A673 (cell line): ENCODE measurements around the gene CYP3A7. TPM values are rescaled to one million over a fixed set of nuclear protein-coding genes. Genes with fewer than 3 reads are reported as not detected.
A peak's percentile ranks its signal among the peaks of the same experiment; 100 is the strongest.
"Not testable (repeated sequence)": the region's sequence is repeated elsewhere in the genome, so short reads cannot be mapped to it uniquely, and the experiment has no call there.

Experiments
- BruUV-seq: library from RNA; stranded (reverse); fragments of 400-500 nt; replicated peaks from 2 replicates; lab custom pipeline; 2021; lab: Mats Ljungman, UMichigan
- CTCF ChIA-PET: fragments of 300-600 bp; sonication (Branson Sonifier 250); formaldehyde crosslinking; loops from one replicate; lab custom pipeline; 2022; ENCODE audit warnings: antibody characterized with exemption; lab: Charles Lee
- POLR2A ChIA-PET: fragments of 300-600 bp; sonication (Branson Sonifier 250); formaldehyde crosslinking; loops from one replicate; lab custom pipeline; 2022; ENCODE audit warnings: antibody characterized with exemption; ENCODE audit not compliant: low non-redundant PET; lab: Charles Lee
- DNase-seq: peaks from one replicate; pipeline ENCODE4 v3.0.0-alpha.2; 2015; ENCODE audit warnings: low spot score
- H3K27ac ChIP-seq: fragments of 200-600 bp; sonication (generic); 2 replicates; pipeline ENCODE4 v1.5.1; 2016; ENCODE audit warnings: mixed run types, low read depth, mild to moderate bottlenecking, mixed read lengths, antibody characterized with exemption, low read length; ENCODE audit not compliant: poor library complexity, severe bottlenecking
- H3K27me3 ChIP-seq: fragments of 200-600 bp; sonication (generic); replicated peaks from 2 replicates; pipeline ENCODE4 v1.6.1; 2017; ENCODE audit warnings: mixed run types, low read depth, mild to moderate bottlenecking, mixed read lengths, antibody characterized with exemption, low read length; ENCODE audit not compliant: insufficient read depth, poor library complexity
- H3K36me3 ChIP-seq: fragments of 200-600 bp; sonication (generic); 2 replicates; pipeline ENCODE4 v1.6.1; 2016; ENCODE audit warnings: mixed run types, mild to moderate bottlenecking, mixed read lengths, antibody characterized with exemption, low read length; ENCODE audit not compliant: insufficient read depth, poor library complexity, severe bottlenecking
- H3K4me1 ChIP-seq: fragments of 200-600 bp; sonication (generic); 2 replicates; pipeline ENCODE4 v1.6.1; 2017; ENCODE audit warnings: mixed run types, mild to moderate bottlenecking, mixed read lengths, antibody characterized with exemption, low read length; ENCODE audit not compliant: insufficient read depth, poor library complexity, severe bottlenecking
- H3K4me3 ChIP-seq: fragments of 200-600 bp; sonication (generic); 2 replicates; pipeline ENCODE4 v1.5.1; 2016; ENCODE audit warnings: low read depth, mixed run types, mild to moderate bottlenecking, mixed read lengths, low read length; ENCODE audit not compliant: poor library complexity, severe bottlenecking
- H3K9me3 ChIP-seq: fragments of 200-600 bp; sonication (generic); 2 replicates; pipeline ENCODE4 v1.6.1; 2016; ENCODE audit warnings: mixed run types, low read depth, mild to moderate bottlenecking, mixed read lengths, antibody characterized with exemption, low read length; ENCODE audit not compliant: poor library complexity, severe bottlenecking
- EZH2 ChIP-seq: fragments of 200-600 bp; sonication (generic); IDR thresholded peaks from 2 replicates; pipeline ENCODE4 v1.6.1; 2017; ENCODE audit warnings: borderline replicate concordance, low read depth, mild to moderate bottlenecking, mixed read lengths, antibody characterized with exemption, low read length; ENCODE audit not compliant: poor library complexity, severe bottlenecking
- intact Hi-C: fragments of 100-400 bp; cut with micrococcal nuclease; formaldehyde crosslinking; loops from one replicate; pipeline ENCODE4 v1.10.0; 2022; ENCODE audit not compliant: unreplicated experiment
- total RNA-seq: library from RNA; stranded (reverse); gene quantifications from 2 replicates; pipeline ENCODE4 v1.2.3, GENCODE V29; 2021
- TF ChIP-seq, protein P1 (sequence below): fragments of 300-800, 200-600 bp; sonication (generic); conservative IDR thresholded peaks from 2 replicates; pipeline ENCODE4 v1.5.1; 2017; ENCODE audit warnings: low read depth, mild to moderate bottlenecking, antibody characterized with exemption, low read length, moderate library complexity, mixed read lengths

CYP3A7 gene
- total RNA-seq, 1 experiment from 2014 or later: not detected

- H3K9me3 ChIP-seq, H3K36me3 ChIP-seq, H3K4me3 ChIP-seq, H3K27ac ChIP-seq, H3K27me3 ChIP-seq, POLR2A ChIA-PET, H3K4me1 ChIP-seq, intact Hi-C loops, DNase-seq, BruUV-seq, CTCF ChIA-PET: not testable (repeated sequence)
Measured at GRCh38 chr7:99685871-99686608, 49.0 kb downstream of the CYP3A7 start.

DNA sequence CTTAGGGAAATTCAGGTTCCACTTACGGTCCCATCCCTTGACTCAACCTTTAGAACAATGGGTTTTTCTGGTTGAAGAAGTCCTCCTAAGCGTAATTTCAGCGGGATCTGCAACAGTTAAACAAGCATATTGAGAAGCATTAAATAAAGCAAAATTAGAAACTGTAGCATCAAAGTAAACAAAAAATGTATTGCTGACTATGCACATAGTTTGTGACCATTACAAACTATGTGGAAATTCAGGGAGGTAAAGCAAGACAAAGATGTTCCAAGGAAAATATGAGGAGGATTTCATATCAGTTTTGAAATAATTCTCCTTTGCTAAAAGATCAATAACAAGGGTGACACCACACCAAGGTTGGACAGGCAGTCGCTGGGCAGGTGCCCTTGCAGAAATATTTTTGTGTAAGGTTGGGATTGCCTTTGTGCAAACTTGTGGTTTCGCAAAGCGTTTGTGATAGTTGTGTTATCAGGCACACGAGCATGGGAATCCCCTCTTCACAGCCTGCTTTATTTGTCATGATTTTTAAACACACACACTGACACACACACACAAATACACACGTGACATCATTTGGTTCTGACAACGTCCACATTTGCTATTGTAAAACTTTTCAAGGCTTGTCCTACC, 49.8 kb downstream of the CYP3A7 start:
- POLR2A ChIA-PET: no interaction called here
- CTCF ChIA-PET: no interaction called here
- no peak overlapping the region for H3K4me3 ChIP-seq
- H3K4me1 ChIP-seq: no peaks in the 10 kb centered on the region
- no peaks in the 10 kb centered on the region for H3K27me3 ChIP-seq
- no peaks in the 10 kb centered on the region for H3K9me3 ChIP-seq
- BruUV-seq: no TSS peak
- intact Hi-C loops: no loop called here
- TF ChIP-seq, protein P1, sequence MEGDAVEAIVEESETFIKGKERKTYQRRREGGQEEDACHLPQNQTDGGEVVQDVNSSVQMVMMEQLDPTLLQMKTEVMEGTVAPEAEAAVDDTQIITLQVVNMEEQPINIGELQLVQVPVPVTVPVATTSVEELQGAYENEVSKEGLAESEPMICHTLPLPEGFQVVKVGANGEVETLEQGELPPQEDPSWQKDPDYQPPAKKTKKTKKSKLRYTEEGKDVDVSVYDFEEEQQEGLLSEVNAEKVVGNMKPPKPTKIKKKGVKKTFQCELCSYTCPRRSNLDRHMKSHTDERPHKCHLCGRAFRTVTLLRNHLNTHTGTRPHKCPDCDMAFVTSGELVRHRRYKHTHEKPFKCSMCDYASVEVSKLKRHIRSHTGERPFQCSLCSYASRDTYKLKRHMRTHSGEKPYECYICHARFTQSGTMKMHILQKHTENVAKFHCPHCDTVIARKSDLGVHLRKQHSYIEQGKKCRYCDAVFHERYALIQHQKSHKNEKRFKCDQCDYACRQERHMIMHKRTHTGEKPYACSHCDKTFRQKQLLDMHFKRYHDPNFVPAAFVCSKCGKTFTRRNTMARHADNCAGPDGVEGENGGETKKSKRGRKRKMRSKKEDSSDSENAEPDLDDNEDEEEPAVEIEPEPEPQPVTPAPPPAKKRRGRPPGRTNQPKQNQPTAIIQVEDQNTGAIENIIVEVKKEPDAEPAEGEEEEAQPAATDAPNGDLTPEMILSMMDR: no peak
- no peak for TF ChIP-seq EZH2
- no peak for DNase-seq
- H3K36me3 ChIP-seq: no peaks in the 10 kb centered on the region
- H3K27ac ChIP-seq: no peak overlapping the region

DNA sequence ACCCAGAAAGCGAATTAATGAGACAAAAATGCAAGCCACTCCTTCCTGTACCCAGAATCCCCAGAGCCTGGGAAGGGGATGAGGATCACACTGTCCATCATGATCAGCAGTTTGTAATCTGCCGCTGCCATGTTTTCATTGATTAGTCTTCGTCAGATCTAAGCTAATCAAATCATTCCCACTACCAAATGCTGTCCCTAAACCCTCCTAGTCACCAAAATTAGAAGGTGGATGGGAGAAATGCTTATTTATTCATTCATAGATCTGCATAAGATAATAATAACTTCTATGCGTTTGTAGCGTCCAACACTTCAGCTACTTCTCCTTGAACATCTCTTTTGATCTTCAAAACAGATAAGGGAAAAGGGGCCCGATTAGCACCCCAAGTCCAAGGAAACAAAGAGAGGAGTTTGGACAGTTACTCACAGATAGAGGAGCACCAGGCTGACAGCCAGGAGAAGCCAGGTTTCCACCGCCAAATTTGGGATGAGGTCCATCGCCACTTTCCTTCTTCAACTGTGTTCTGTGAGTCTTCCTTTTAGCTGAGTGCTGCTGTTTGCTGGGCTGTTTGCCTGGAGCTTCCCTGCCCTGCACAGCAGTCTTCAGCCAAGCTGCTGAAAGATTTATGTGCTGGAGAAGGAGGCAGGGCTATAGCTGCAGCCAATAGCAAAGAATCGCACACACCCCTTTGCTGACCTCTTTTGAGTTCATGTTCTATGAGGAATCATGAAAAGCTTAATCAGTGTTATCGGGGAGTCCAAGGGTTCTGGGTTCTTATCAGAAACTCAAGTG, 55.4 kb downstream of the CYP3A7 start, which contains the start of gene CYP3A5:
TSS of gene CYP3A5 (minus strand) at position 597 of the 792 bp plus-strand sequence. CDS start at position 497, 100 bp downstream.
- Histone ChIP-seq H3K9me3 (no peaks in the 10 kb centered on the region), H3K4me3 (peak within 1 kb of the TSS; percentile 23), H3K27me3 (no peaks in the 10 kb centered on the region), H3K27ac (no peak within 1 kb of the TSS), H3K4me1 (peaks cover 9% of the 10 kb centered on the region), H3K36me3 (no peaks in the 10 kb centered on the region)
- intact Hi-C loops: no loop called here
- TF ChIP-seq, protein P1: no peak
- no peak for TF ChIP-seq EZH2
- DNase-seq: peak; percentile 54
- POLR2A ChIA-PET: no interaction called here
- TSS peak; percentile 86 for BruUV-seq
- CTCF ChIA-PET: no interaction called here
